Body of pancreas (tissue), 4 donors: Measurements from ENCODE around the gene SLC22A4.
A peak's percentile ranks its signal among the peaks of the same experiment; 100 is the strongest.

Experiments used
- CTCF ChIP-seq, 7 experiments: fragments of 450-650 bp in 4 of 7; fragments of 200-600 bp in 3 of 7; sonication (generic) in 3 of 7; IDR thresholded peaks; one replicate each; pipeline ENCODE4 v1.5.1; 2016 to 2019; ENCODE audit warnings: antibody characterized with exemption in 7 of 7
- POLR2A ChIP-seq, 3 donors: fragments of 450-650 bp; IDR thresholded peaks; one replicate each; pipeline ENCODE4 v1.6.1; 2016; ENCODE audit warnings: antibody characterized with exemption in 3 of 3, mild to moderate bottlenecking in 2 of 3

- TF ChIP-seq CTCF (IDR thresholded peaks at IDR 0.05), result no peak
- peak; percentile 78 to 86 (median 78) for TF ChIP-seq POLR2A (IDR thresholded peaks at IDR 0.05)
Measured at GRCh38 chr5:132369474-132370180, 75.4 kb downstream of the SLC22A4 start, which contains the start of gene SLC22A5.
